GM18907 (cell line): ENCODE data around the gene CLIC4.
"Not testable (repeated sequence)": the region's sequence is repeated elsewhere in the genome, so short reads cannot be mapped to it uniquely, and the experiment has no call there.

Experiments used
- ATAC-seq: cut with Tn5 transposase; IDR thresholded peaks from one replicate; pipeline ENCODE4 v1.9.1; 2021; ENCODE audit warnings: mild to moderate bottlenecking, moderate library complexity; ENCODE audit not compliant: unreplicated experiment

Gene CLIC4

GRCh38 chr1:24769656-24770651 lies 24.7 kb downstream of the CLIC4 start:
- no peak for ATAC-seq

DNA sequence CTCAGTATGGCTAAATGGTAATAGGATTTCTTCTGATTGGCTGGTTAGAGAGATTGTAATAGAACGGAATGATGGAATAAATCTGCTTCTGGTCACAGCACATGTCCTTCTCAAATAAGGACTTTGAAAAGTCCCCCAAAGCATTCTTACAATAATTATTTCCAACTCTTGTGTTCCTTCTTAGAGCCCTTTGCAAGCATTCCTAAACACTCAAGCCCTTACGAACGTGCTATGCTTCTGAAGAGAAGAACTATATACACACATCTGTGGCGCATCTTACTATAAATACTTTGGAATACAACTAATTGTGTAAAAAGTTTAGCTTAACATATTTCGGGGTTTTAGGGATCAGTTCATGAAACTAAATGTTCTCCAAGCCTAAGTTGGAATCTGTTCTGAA lies 25.6 kb downstream of the CLIC4 start:
- no peak for ATAC-seq

- ATAC-seq = no peak
These were observed 26.3 kb downstream of the CLIC4 start for GRCh38 chr1:24771574-24771973.

DNA sequence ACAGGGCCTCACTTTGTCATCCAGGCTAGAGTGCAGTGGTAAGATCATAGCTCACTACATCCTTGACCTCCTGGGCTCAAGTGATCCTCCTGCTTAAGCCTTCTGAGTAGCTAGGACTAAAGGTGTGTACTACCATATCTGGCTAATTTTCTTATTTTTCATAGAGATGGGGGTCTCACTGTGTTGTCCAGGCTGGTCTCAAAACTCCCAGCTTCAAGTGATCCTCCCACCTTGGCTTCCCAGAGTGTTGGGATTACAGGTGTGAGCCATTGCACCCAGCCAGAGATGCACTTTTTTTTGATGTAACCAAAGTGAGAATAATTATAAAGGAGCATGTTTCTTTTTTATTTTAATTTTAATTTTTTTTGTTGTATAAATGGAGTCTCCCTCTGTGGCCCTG lies 28.4 kb downstream of the CLIC4 start:
- ATAC-seq = no peak

DNA sequence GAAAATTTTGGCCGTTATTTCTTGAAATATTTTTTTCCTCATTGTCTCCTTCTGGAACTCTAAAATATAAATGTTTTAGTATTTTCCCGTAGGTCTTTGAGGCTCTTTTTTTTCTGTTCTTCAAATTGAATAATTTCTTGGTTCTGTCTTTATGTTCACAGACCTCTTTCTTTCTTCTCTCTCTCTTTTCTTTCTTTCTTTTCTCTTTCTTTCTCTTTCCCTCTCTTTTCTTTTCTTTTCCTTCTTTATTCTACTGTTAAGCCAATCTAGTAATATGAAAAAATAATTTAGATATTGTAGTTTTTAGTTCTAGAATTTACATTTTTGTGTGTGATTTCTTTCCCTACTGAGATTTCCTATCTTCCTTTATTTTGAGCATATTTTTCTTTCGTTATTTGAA lies 30.1 kb downstream of the CLIC4 start:
- no peak for ATAC-seq

- no peak for ATAC-seq
These were observed 30.7 kb downstream of the CLIC4 start for GRCh38 chr1:24775916-24776315.

GRCh38 chr1:24776821-24777220 lies 31.6 kb downstream of the CLIC4 start:
- no peak for ATAC-seq

- ATAC-seq = no peak
These were observed 32.9 kb downstream of the CLIC4 start for GRCh38 chr1:24778141-24778540.

DNA sequence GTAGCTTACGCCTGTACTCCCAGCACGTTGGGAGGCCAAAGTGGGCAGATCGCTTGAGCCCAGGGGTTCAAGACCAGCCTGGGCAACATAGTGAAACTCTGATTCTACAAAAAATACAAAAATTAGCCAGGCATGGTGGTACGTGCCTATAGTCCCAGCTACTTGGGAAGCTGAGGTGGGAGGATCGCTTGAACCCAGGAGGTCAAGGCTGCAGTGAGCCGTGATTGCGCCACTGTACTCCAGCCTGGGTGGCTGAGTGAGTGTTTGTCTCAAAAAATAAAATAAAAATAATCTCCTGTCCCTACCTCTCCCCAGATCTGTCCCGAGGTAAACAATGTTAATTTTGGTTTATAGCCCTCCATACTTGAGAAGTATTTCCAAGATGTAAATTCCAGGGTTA lies 34.0 kb downstream of the CLIC4 start:
- ATAC-seq = not testable (repeated sequence)

DNA sequence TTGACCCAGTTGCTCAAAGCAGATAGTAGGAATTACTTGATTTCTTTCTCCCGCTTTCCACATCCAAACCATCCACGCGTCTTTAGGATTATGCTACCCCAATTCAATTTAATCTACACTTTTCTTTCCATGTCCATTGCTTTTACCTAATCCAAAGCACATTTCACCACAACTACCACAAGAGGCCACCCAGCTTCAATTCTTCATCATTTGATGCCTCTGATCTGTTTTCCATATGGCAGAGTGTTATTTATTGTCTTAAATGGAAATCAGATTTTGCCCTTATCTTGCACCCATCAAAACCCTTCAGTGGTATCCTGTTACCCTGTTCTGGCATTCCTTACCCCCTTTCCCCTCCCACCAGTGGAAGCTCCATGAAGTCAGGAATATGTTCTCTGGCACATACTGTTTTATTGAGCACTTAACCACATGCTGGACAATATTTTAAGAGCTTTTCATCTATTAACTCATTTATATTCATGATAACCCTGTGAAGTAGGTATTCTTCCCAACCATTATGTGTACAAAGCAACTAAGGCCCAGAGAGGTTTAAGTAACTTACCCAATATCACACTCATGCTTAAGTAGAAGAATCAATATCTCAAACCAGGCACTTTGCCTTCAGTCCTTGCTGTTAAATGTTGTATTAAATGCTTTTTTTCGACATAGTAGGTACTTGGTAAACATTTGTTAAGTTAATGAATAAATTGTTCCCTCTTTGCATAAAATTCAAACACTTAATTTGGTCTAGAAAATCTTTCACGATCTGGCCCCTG lies 34.6 kb downstream of the CLIC4 start:
- ATAC-seq = no peak

DNA sequence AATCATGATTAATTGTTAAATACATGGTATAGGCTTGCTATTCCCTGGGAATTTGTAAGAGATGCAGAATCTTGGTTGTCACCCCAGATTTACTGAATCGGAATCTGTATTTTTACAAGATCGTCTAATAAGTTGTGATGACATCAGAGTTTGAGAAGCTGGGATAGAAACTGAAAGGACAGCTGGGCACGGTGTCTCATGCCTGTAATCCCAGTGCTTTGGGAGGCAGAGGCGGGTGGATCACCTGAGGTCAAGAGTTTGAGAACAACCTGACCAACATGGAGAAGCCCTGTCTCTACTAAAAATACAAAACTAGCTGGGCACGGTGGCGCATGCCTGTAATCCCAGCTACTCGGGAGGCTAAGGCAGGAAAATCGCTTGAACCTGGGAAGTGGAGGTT lies 35.4 kb downstream of the CLIC4 start:
- not testable (repeated sequence) for ATAC-seq

DNA sequence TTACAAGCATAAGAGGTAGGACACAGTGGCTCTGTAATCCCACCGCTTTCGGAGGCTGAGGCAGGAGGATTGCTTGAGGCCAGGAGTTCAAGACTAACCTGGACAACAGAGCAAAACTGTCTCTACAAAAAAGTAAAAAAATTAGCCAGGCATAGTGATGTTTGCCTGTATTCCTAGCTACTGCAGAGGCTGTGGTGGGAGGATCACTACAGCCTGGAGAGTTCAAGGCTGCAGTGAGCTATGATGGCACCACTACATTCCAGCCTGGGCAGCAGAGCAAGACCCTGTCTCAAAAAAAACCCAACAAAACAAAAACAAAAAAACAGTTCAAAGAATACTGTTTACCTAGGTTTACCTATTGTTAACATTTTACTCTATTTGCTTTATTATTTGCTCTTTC lies 37.4 kb downstream of the CLIC4 start:
- ATAC-seq = no peak

DNA sequence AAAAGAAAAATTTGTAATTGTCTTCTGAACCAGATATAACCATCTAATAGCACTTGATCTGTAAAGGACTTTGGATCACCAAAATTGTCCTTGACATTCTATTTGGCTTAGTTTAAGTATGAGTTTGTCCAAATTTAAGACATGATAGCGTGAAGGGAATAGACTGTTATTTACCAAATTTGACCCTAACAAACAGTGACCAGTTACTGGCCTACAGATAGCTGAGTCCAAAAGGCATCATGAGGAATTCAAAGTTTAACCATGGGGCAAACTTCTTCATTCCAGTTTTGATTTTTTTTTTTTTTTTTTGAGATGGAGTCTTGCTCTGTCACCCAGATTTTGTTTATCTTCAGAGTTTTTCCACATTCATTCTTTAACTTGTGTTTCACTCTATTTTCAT lies 38.5 kb downstream of the CLIC4 start:
- no peak for ATAC-seq

DNA sequence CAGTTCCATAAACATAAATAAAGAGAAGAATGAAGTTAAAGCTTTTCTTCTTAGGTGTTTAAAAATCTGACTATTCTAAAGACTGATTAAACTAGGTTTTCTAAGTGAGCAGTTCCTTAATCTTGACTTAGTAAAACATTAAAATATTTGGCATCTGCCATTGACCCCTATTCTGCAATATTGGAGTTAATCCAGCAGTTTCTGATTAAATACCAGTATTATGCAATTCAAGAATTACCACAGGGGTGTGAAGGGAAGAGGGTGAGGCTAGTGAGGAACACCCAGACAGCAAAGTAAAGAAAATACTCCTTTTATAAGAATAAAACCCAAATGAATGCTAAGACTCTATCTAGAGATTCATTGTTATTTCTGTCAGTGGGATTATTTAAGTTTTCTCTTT lies 40.9 kb downstream of the CLIC4 start:
- no peak for ATAC-seq

GRCh38 chr1:24790490-24790889 lies 45.2 kb downstream of the CLIC4 start:
- ATAC-seq = no peak

DNA sequence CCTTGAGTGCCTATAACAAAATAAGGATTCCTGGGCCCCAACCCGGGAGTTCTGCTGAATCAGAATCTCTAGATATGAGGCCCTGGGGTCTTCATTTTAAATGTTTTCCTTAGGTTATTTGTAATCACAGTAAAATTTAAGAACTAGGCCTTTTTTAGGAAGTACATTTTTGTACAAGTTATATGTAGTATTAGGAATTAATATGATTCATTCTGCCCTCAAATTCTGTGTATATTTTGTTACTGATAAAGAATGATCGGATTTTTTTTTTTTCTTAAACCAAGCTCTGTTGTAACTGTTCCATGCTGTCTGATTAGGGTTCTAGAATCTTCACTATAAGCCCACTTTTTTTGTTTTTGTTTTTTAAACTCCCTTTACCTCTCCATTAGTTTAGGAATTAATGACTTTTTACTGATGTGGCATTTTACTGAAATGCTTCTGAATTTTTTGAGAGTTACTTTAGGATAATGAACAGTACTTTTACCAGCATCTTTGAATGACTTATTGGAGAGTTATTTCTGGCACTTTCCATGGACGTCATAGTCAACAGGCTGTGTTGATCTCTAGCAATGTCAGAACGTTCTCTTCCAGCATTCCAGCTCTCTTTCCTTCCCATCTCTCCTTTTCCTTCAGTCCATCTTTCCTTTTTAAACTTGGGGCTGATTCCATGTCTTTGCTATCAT lies 48.3 kb downstream of the CLIC4 start:
- ATAC-seq = no peak

- not testable (repeated sequence) for ATAC-seq
These were observed 48.9 kb downstream of the CLIC4 start for GRCh38 chr1:24794130-24794502.

GRCh38 chr1:24795236-24795635 lies 50.0 kb downstream of the CLIC4 start:
- no peak for ATAC-seq

GRCh38 chr1:24796524-24796923 lies 51.3 kb downstream of the CLIC4 start:
- ATAC-seq = no peak

DNA sequence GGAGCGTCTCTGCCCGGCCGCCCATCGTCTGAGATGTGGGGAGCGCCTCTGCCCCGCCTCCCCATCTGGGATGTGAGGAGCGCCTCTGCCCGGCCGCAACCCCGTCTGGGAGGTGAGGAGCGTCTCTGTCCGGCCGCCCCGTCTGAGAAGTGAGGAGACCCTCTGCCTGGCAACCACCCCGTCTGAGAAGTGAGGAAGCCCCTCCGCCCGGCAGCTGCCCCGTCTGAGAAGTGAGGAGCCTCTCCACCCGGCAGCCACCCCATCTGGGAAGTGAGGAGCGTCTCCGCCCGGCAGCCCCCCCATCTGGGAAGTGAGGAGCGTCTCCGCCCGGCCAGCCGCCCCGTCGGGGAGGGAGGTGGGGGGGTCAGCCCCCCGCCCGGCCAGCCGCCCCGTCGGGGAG lies 54.0 kb downstream of the CLIC4 start:
- not testable (repeated sequence) for ATAC-seq

GRCh38 chr1:24801176-24801575 lies 55.9 kb downstream of the CLIC4 start:
- no peak for ATAC-seq
